ENCODE results near the gene RAD51B. TPM values are rescaled to one million over a fixed set of nuclear protein-coding genes. Genes with fewer than 3 reads are reported as not detected.

The RAD51B gene
- total RNA-seq, 1 experiment from 2014 or later = 16.7 TPM

GRCh38 chr14:68018598-68018997 lies 199.0 kb downstream of the RAD51B start:
- no CpG with 5 or more reads among the region's 1 CpG for WGBS (ENCODE audit: extremely low coverage, insufficient read length, low lambda C conversion rate)

More at GRCh38 chr14:68018598-68018997, 199.0 kb downstream of the RAD51B start:
- Histone ChIP-seq H3K23me2 (ENCODE audit: insufficient read length, low read depth, low read length, poor library complexity, severe bottlenecking) (no peaks in the 10 kb centered on the region), H2BK120ac (ENCODE audit: low read depth, low read length, poor library complexity, severe bottlenecking) (no peak overlapping the region), H3K14ac (ENCODE audit: insufficient read depth, low read length) (no peak overlapping the region), H4K20me1 (ENCODE audit: control insufficient read depth, insufficient read depth, insufficient read length) (no peaks in the 10 kb centered on the region), H3K79me1 (ENCODE audit: insufficient read depth, low read depth, low read length, poor library complexity, severe bottlenecking) (no peaks in the 10 kb centered on the region), H3K4me1 (ENCODE audit: insufficient read depth, low read length) (no peaks in the 10 kb centered on the region), H2BK20ac (ENCODE audit: low read depth, low read length, poor library complexity, severe bottlenecking) (no peak overlapping the region), H3K27ac (ENCODE audit: insufficient read length, low read depth, low read length) (no peak overlapping the region), H4K5ac (ENCODE audit: insufficient read length, low read depth, low read length) (no peak overlapping the region), H2BK5ac (ENCODE audit: insufficient read length, low read length) (no peak overlapping the region), H3K9ac (ENCODE audit: extremely low read depth, insufficient read length, low read length) (no peak overlapping the region), H3K56ac (ENCODE audit: insufficient read length, low read depth, low read length) (no peak overlapping the region), H3K4ac (ENCODE audit: low read depth, low read length) (no peak overlapping the region), H3K23ac (ENCODE audit: insufficient read length, low read depth, low read length) (no peak overlapping the region), H3K4me2 (ENCODE audit: insufficient read depth, insufficient read length, low read length) (no peak overlapping the region), H4K8ac (replicated peaks; ENCODE audit: insufficient read length, low read depth, low read length) (no peak overlapping the region), H3K27me3 (ENCODE audit: insufficient read depth, low read length) (no peaks in the 10 kb centered on the region), H2BK15ac (ENCODE audit: low read depth, low read length) (no peak overlapping the region), H3K79me2 (ENCODE audit: insufficient read depth, low read length) (no peaks in the 10 kb centered on the region), H3K18ac (ENCODE audit: insufficient read length, low read depth, low read length) (no peak overlapping the region), H2BK12ac (ENCODE audit: insufficient read length, low read depth, low read length) (no peak overlapping the region), H2AFZ (ENCODE audit: low read length) (no peak overlapping the region), H3K9me3 (ENCODE audit: control insufficient read depth, low read depth, low read length) (no peaks in the 10 kb centered on the region), H4K91ac (ENCODE audit: insufficient read length, low read depth, low read length) (no peak overlapping the region), H3T11ph (ENCODE audit: low read length) (no peak overlapping the region), H2AK5ac (ENCODE audit: insufficient read length, low read length) (no peak overlapping the region)
- H3K27me3 Mint-ChIP-seq (ENCODE audit: low read depth) = no peaks in the 10 kb centered on the region
- H3K27ac Mint-ChIP-seq = no peak overlapping the region
- no peak for TF ChIP-seq CTCF (conservative IDR thresholded peaks at IDR 0.05)
- H3K4me1 Mint-ChIP-seq = peaks cover 9 to 11% of the 10 kb centered on the region in 2 experiments
- peaks cover 12 to 16% of the 10 kb centered on the region in 2 experiments for H3K9me3 Mint-ChIP-seq
- no peak for DNase-seq
- no peak overlapping the region for H3K4me3 Mint-ChIP-seq
- peaks cover 0 to 21% (median 8%) of the 10 kb centered on the region in 3 experiments; a peak in 6 of 7 replicates for H3K36me3 Mint-ChIP-seq (ENCODE audit: insufficient read depth in 1 of 3, low read depth in 3 of 3)
